ENCODE measurements around the gene EDDM3A. TPM values are rescaled to one million over a fixed set of nuclear protein-coding genes. Genes with fewer than 3 reads are reported as not detected.

EDDM3A gene
- total RNA-seq, 2 experiments from 2014 or later, result not detected

DNA sequence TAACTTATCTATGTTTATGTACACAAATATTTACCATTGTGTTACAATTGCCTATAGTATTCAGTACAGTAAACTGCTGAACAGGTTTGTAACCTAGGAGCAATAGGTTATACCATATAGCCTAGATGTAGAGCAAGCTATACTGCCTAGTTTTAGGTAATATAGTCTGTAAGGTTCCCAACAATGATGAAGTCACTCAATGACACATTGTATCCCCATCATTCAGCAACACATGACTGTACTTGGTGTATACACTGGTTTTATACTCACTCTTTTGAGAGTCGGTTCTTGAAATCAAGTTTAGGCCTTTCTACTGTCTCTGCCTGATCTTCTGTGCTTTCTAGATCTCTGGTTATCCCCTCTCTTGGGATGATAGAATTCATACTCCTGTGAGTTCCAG lies 51.5 kb downstream of the EDDM3A start:
- no peak overlapping the region for H3K4me3 Mint-ChIP-seq
- H3K27me3 Mint-ChIP-seq, result no peaks in the 10 kb centered on the region
- peaks cover 3% of the 10 kb centered on the region for H3K4me1 Mint-ChIP-seq
- H3K36me3 Mint-ChIP-seq (ENCODE audit: low read depth), result no peaks in the 10 kb centered on the region
- H3K9me3 Mint-ChIP-seq, result no peaks in the 10 kb centered on the region
- no peak overlapping the region for H3K27ac Mint-ChIP-seq
- ChIA-PET POLR2A (no interaction called here), CTCF (no interaction called here)
- no peak for DNase-seq

Other genes starting within 250 kb of the EDDM3A start
- gene RNASE10, start 240.3 kb upstream of the EDDM3A start, total RNA-seq, result under 1 TPM; 0.23 to 0.40 TPM
- not detected for gene RNASE9, start 184.8 kb upstream of the EDDM3A start, total RNA-seq
- not detected for gene RNASE11, start 157.9 kb upstream of the EDDM3A start, total RNA-seq
- not detected for gene RNASE12, start 154.5 kb upstream of the EDDM3A start, total RNA-seq
- gene OR6S1, start 104.2 kb upstream of the EDDM3A start, total RNA-seq, result not detected
- 1 to 10 TPM in 1 of 2 experiments, under 1 TPM in 1; 0.92 to 1.4 TPM for gene RNASE4, start 61.3 kb upstream of the EDDM3A start, total RNA-seq
- 1 to 10 TPM in 1 of 2 experiments, under 1 TPM in 1; 0.89 to 1.6 TPM for gene ANG, start 57.1 kb upstream of the EDDM3A start, total RNA-seq
- not detected for gene EDDM3B, start 22.5 kb downstream of the EDDM3A start, total RNA-seq
- gene RNASE6, start 35.4 kb downstream of the EDDM3A start, total RNA-seq, result 1 to 10 TPM; 2.4 TPM
- gene RNASE1, start 57.0 kb downstream of the EDDM3A start, total RNA-seq, result not detected
- gene RNASE3, start 145.5 kb downstream of the EDDM3A start, total RNA-seq, result not detected
- not detected for gene RNASE2, start 209.6 kb downstream of the EDDM3A start, total RNA-seq
- gene METTL17, start 244.1 kb downstream of the EDDM3A start, total RNA-seq, result 10 to 100 TPM; 97.4 to 99.6 TPM

Measured in activated CD4-positive, alpha-beta T cell treated with anti-CD3 and anti-CD28 coated beads, Interleukin-2, amount 10 ng/mL, durations not matched to agents 7 days and 5 days (primary cell).